ENCODE results near the gene SH3GLB2.

DNA sequence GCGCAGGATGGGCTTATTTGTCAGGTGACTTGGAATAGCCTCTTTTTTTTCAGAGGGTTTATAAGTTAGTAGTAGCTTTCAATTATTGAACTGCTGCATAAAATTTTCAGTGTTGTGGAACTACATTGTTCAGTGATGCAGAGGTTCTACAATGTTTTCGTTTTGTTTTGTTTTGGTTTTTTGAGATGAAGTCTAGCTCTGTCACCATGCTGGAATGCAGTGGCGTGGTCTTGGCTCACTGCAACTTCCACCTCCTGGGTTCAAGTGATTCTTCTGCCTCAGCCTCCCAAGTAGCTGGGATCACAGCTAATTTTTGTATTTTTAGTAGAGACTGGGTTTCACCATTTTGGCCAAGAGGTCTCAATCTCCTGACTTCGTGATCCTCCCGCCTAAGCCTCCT is 58.6 kb downstream of the SH3GLB2 start:
- no peak for TF ChIP-seq GATA2 (IDR thresholded peaks at IDR 0.05; ENCODE audit: low read depth, low read length)
- no peak for TF ChIP-seq GATA3 (IDR thresholded peaks at IDR 0.05; ENCODE audit: low read depth, low read length)
